GM19467 (cell line): ENCODE data around the gene PLOD3.

Source experiments
- ATAC-seq: cut with Tn5 transposase; IDR thresholded peaks from one replicate; pipeline ENCODE4 v1.9.1; 2021; ENCODE audit warnings: mild to moderate bottlenecking, moderate library complexity; ENCODE audit not compliant: unreplicated experiment

The PLOD3 gene

GRCh38 chr7:101166909-101167644, 50.3 kb downstream of the PLOD3 start:
- ATAC-seq: no peak

- no peak for ATAC-seq
Observed at GRCh38 chr7:101166648-101166908, 50.8 kb downstream of the PLOD3 start.

GRCh38 chr7:101165958-101166647, 51.3 kb downstream of the PLOD3 start:
- no peak for ATAC-seq

GRCh38 chr7:101165075-101165957, 52.1 kb downstream of the PLOD3 start, which contains the start of gene VGF:
Gene VGF (minus strand): TSS chr7:101165569. CDS start chr7:101164843, 726 bp downstream.
- peak; percentile 64 for ATAC-seq

- no peak for ATAC-seq
Observed at GRCh38 chr7:101164071-101164840, 53.1 kb downstream of the PLOD3 start.

- no peak for ATAC-seq
Observed at GRCh38 chr7:101163279-101164070, 53.9 kb downstream of the PLOD3 start.

- ATAC-seq: no peak
Observed at GRCh38 chr7:101162551-101163278, 54.7 kb downstream of the PLOD3 start.

- no peak for ATAC-seq
Observed at GRCh38 chr7:101161692-101162471, 55.5 kb downstream of the PLOD3 start.

- ATAC-seq: no peak
Observed at GRCh38 chr7:101160910-101161309, 56.5 kb downstream of the PLOD3 start.

- no peak for ATAC-seq
Observed at GRCh38 chr7:101159696-101160674, 57.4 kb downstream of the PLOD3 start.

GRCh38 chr7:101156866-101157589, 60.4 kb downstream of the PLOD3 start:
- no peak for ATAC-seq

- no peak for ATAC-seq
Observed at GRCh38 chr7:101156277-101156676, 61.1 kb downstream of the PLOD3 start.
